ENCODE measurements around the gene NCR2. TPM values are rescaled to one million over a fixed set of nuclear protein-coding genes. Genes with fewer than 3 reads are reported as not detected.

Gene NCR2
- total RNA-seq, 4 donors from 2014 or later, result 0.26 TPM; not detected in 3

GRCh38 chr6:41375598-41376151, 40.3 kb downstream of the NCR2 start:
- Histone ChIP-seq H3K27me3 (peaks cover 42 to 96% (median 47%) of the 10 kb centered on the region in 4 donors), H3K9me3 (no peaks in the 10 kb centered on the region), H3K36me3 (no peaks in the 10 kb centered on the region), H3K4me3 (no peak overlapping the region), H3K27ac (no peak overlapping the region), H3K4me1 (peaks cover 33 to 48% (median 34%) of the 10 kb centered on the region in 3 donors)
- TF ChIP-seq, protein P1, sequence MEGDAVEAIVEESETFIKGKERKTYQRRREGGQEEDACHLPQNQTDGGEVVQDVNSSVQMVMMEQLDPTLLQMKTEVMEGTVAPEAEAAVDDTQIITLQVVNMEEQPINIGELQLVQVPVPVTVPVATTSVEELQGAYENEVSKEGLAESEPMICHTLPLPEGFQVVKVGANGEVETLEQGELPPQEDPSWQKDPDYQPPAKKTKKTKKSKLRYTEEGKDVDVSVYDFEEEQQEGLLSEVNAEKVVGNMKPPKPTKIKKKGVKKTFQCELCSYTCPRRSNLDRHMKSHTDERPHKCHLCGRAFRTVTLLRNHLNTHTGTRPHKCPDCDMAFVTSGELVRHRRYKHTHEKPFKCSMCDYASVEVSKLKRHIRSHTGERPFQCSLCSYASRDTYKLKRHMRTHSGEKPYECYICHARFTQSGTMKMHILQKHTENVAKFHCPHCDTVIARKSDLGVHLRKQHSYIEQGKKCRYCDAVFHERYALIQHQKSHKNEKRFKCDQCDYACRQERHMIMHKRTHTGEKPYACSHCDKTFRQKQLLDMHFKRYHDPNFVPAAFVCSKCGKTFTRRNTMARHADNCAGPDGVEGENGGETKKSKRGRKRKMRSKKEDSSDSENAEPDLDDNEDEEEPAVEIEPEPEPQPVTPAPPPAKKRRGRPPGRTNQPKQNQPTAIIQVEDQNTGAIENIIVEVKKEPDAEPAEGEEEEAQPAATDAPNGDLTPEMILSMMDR (IDR thresholded peaks at IDR 0.05), result no peak
- no peak for TF ChIP-seq POLR2A (IDR thresholded peaks at IDR 0.05)
- intact Hi-C loops (cut with DNase I), result no loop called here
- no peak for DNase-seq
- WGBS, 2 donors, result 4 to 16% methylated on average over 15 to 18 of the region's 30 CpGs

GRCh38 chr6:41376176-41376575, 40.8 kb downstream of the NCR2 start:
- 39 to 70% methylated on average over 5 of the region's 5 CpGs for WGBS, 2 donors

DNA sequence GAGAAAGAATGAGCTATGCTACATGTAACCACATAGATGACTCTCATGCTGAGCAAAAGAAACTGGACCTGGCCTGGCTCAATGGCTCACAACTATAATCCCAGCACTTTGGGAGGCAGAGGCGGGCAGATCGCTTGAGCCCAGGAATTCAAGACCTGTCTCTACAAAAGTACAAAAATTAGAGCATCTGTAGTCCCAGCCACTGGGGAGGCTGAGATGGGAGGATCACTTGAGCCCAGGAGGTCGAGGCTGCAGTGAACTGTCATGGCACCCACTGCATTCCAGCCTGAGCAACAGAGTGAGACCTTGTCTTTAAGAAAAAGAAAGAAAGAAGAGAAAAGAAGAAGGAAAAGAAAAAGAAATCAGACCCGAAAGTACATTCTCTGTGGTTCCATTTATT, 41.7 kb downstream of the NCR2 start:
- Histone ChIP-seq H3K36me3 (no peaks in the 10 kb centered on the region), H3K4me1 (peaks cover 27 to 38% (median 27%) of the 10 kb centered on the region in 3 donors), H3K4me3 (no peak overlapping the region), H3K27me3 (peaks cover 40 to 91% (median 42%) of the 10 kb centered on the region in 4 donors), H3K27ac (no peak overlapping the region), H3K9me3 (no peaks in the 10 kb centered on the region)
- WGBS, 2 donors, result 76 to 96% methylated on average over 3 to 4 of the region's 4 CpGs
- intact Hi-C loops (cut with DNase I), result no loop called here
- DNase-seq, result no peak
- no peak for TF ChIP-seq POLR2A (IDR thresholded peaks at IDR 0.05)
- TF ChIP-seq, protein P1 (IDR thresholded peaks at IDR 0.05), result no peak

More at GRCh38 chr6:41376176-41376575, 40.8 kb downstream of the NCR2 start:
- intact Hi-C loops (cut with DNase I), result no loop called here
- Histone ChIP-seq H3K36me3 (no peaks in the 10 kb centered on the region), H3K9me3 (no peaks in the 10 kb centered on the region), H3K27ac (no peak overlapping the region), H3K4me3 (no peak overlapping the region), H3K4me1 (peaks cover 33 to 47% (median 34%) of the 10 kb centered on the region in 3 donors), H3K27me3 (peaks cover 42 to 91% (median 46%) of the 10 kb centered on the region in 4 donors)
- no peak for TF ChIP-seq POLR2A (IDR thresholded peaks at IDR 0.05)
- TF ChIP-seq, protein P1 (IDR thresholded peaks at IDR 0.05), result no peak
- no peak for DNase-seq

DNA sequence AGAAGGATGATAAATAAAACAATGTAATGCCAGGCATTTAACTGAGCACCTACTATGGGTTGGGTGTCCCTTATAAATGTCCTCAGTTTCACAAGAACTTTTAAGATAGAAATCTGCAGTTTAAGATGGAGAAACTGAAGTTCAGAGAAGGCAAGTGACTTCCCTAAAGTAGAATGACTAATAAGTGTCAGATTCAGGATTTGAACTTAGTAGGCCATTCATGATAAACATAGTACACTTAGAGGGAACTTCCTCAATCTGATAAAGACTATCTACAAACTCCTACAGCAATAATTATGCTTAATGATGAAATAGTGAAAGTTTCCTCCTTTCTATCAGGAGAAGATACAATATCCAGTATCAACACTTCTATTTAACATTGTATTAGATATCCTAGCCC, 43.9 kb downstream of the NCR2 start:
- Histone ChIP-seq H3K27me3 (peaks cover 21 to 91% (median 23%) of the 10 kb centered on the region in 4 donors), H3K27ac (no peak overlapping the region), H3K36me3 (no peaks in the 10 kb centered on the region), H3K9me3 (no peaks in the 10 kb centered on the region), H3K4me1 (peaks cover 5 to 16% (median 9%) of the 10 kb centered on the region in 3 donors), H3K4me3 (no peak overlapping the region)
- intact Hi-C loops (cut with DNase I), result no loop called here
- DNase-seq, result no peak
- TF ChIP-seq, protein P1 (IDR thresholded peaks at IDR 0.05), result no peak
- no peak for TF ChIP-seq POLR2A (IDR thresholded peaks at IDR 0.05)

DNA sequence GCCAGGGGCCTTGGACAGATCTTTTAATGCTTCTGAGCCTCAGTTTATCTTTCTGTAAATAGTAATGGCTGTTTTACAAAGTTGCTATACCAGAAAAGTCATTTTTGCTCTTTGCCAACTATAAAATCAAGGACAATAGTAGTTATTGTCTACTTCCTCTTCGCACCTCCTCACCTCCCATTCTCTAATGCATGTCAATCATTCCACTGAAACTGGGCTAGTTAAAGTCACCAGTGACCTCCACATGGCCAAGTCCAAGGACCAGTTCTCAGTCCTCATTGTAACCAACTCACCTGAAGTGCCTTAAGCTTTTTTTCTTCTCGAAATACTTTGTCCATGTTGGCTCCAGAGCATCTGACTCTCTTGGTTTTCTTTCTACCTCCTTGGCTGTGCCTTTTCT, 51.2 kb downstream of the NCR2 start:
- Histone ChIP-seq H3K36me3 (no peaks in the 10 kb centered on the region), H3K27ac (no peak overlapping the region), H3K4me1 (no peaks in the 10 kb centered on the region), H3K9me3 (no peaks in the 10 kb centered on the region), H3K4me3 (no peak overlapping the region), H3K27me3 (peaks cover 0 to 76% (median 0%) of the 10 kb centered on the region in 4 donors)
- no peak for DNase-seq
- WGBS, 2 donors, result 51 to 74% methylated on average over 2 of the region's 2 CpGs
- intact Hi-C loops (cut with DNase I), result no loop called here
- TF ChIP-seq POLR2A (IDR thresholded peaks at IDR 0.05), result no peak
- TF ChIP-seq, protein P1 (IDR thresholded peaks at IDR 0.05), result no peak

Data from esophagus squamous epithelium (tissue), 5 donors.